GM21737 (cell line): ENCODE data around the gene HIPK2.

Experiments used
- ATAC-seq: cut with Tn5 transposase; IDR thresholded peaks from one replicate; pipeline ENCODE4 v1.9.1; 2021; ENCODE audit warnings: mild to moderate bottlenecking, moderate library complexity; ENCODE audit not compliant: unreplicated experiment

The HIPK2 gene

DNA sequence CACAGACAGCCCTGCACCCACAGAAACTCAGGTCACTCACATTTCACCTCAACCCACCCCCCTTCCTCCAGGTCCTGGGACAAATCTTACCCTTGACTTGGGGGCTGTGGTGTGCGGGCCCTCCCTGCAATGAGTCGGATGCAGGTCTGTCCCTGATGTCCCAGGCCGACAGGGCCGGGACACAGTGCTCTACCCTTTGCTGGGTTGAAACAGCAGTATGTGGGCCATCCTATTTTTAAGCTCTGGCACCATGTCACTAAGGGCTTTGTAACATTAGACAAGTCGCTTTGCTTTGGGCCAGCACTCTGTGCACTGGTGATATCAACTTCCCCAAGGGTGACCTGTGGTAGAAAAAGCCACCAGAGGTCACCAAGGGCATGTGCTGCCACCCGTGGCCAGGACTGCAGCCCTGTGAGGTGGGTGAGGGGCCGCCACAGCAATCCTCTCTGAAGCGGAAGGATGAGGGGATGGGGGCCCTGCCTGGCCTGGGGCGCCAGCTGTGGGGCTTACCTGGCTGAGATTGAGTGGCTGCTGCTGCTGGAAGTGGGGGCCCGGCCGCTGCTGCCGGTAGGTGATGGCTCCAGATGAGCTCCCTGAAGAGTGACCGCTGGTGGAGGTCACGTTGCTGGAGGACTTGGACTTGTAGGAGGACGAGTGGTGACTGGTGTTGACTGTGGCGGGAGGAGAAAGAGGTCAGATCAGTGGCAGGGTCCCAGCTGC is 203.0 kb downstream of the HIPK2 start:
- no peak for ATAC-seq

DNA sequence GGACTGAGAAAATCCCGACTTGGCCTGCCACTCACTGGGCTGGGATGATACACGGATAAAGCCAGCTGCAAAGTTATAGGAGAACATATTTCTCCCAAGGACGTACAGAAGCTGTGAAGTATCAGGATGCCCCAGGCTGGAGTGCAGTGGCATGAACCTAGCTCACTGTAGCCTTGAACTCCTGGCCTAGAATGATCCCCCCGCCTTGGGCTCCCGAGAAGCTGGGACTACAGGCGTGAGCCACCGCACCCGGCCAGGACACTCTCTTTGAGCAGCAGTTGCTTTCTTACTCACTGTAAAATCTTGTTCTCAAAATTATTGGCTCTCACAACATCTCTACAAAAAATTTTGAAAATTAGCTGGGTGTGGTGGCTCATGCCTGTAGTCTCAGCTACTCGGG is 203.9 kb downstream of the HIPK2 start:
- no peak for ATAC-seq

DNA sequence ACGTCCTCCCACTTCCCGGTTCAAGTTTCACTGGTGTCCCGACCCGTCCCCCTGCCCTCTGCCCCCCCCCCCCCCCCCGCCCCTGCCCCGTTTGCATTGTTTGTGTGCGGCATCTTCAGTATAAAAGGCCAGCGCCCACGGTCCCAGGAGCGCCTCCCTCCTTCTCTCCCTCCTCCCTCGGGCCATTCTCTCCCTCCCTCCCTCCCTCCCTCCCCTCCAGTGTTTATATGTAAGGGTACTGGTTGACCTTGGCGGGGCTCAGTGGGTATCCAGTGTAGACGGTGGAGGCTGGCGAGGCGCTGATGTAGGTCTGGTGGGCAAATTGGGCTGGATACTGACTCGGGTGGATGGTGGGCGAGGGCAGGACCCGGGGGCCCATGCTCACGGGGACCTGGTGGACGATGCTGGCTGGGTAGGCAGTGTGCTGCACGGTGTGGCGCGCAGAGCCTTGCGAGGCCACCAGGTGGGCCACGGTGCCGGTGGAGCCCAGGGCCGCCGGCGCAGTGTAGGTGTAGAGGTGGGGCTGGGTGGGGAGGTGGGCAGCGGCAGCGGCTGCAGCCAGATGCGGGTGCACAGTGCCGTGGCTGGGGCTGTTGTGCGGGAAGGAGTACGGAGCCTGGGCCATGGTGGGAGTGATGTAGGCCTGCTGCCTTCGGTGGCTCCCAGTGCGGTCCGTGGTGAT is 205.0 kb downstream of the HIPK2 start:
- no peak for ATAC-seq

DNA sequence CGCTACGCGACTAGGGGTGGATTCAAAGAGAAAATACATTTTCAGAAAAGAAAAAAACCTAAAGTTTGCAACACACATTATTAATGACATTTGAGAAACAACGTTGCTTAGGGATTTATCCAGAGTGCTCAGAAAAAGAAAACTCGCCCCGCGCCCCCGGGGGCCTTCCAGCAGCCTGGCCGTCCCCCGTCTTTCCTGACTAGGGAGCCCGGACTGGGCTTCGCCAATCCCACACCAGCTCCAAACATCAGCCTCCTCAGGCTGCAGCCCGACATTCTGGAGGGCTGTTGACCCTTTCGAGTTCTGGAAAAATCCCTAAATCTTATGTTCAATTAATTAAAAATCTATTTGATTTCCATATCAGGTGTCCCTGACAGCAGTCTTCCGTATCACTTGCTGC is 205.7 kb downstream of the HIPK2 start:
- no peak for ATAC-seq

DNA sequence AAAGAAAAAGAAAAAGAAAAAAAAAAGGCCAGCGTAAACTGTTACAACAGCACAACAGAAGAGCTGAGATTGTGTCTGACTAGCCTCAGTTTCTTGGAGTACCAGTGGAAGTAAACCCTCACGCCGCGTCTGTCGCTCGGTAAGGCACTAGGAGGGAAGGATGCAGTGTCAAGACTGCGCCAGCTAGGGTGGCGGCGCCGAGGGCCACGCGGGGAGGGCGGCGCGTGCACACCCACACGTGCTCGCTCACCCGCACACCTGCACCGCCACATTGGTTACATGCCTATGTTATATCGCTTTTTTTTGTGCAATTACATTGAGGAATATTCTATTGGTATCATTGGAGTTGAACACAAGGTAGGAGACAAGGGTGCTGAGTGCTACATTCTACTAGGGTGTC is 206.1 kb downstream of the HIPK2 start:
- no peak for ATAC-seq

DNA sequence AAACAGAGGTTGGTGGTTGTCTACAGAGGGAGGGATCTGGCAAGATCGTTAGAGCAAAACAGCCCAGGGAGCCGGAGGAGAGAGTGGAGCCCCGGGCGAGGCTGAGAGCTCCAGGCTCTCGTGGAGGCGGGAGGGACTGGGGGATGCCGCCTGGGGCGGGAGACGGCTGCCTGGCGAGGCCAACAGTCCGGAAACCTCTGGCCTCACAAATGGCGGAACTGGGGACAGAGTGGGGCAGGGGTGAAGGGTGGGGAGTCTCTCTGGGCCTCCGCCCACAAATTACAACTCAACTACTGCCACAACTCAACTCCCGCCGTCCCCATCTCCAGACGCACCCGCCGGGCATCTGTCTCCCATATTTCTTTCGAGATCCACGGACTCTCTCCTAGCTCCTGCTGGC is 206.6 kb downstream of the HIPK2 start:
- no peak for ATAC-seq

DNA sequence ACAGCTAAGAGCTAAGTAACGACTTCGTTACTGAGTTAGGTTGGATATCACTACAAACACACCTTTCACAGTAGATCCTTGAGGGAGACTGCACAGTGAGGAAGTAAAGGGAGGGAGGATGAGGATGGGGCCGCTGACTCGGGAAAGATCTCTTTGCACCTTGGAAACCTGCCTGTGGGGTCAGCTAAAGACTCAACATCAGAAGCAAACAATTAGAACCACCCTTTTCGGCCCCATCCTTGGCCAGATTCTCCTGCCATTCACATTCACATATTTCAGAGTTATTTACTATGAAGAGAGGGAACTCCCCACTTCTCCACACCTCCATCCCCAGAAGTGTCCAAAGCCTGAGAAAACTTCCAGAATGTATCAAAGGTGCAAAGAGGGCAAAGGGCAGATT is 207.2 kb downstream of the HIPK2 start:
- no peak for ATAC-seq

DNA sequence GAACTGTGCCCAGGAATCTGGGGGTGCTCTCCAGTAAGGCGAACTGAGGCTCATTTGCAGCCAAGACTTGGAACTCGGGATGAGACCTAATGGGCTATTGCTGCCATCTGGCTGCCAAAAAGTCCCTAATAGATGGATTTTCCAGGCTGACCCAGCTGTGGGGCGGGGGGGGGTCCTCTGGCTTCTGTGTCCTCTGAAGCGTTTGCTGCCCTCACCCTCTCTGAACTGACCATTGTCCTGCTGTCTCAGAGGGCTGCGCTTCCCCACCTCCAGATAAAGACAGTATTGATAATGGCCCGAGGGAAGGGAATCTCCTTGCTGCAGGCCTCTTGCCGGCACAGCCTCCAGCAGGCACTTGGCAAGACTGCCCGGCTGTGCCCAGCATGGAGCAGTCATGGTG is 207.7 kb downstream of the HIPK2 start:
- no peak for ATAC-seq

DNA sequence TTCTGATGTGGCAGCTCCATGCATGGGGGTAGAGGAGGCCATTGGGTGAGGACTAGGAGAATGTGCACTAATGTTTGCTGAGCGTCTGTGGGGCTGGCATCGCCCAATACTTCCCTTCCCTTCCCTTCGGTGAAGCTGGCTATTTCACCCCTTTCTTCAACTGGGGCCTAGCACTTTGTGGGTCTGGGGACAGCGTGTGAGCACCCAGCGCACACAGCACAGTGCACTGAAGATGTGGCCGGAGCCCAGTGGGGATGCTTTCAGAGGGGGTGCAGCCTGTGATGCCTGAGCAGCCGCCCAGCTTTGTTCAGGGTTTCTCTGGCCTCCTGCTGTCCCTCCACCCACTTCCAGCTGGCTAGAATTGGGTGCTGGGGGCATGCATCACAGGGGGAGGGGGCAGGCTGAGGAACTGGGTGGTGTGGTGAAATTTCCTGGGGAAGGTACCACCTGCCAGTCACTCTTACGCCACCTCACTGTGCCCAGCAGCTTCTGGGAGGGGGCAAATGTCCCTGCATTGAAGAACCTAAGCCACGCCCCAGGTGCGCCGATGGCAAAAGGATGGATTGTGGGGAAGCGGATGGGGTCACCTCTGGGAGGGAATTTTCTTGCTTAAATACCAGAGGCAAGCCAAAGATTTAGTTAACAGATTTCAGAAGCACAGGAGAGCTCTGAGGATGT is 208.8 kb downstream of the HIPK2 start:
- no peak for ATAC-seq

DNA sequence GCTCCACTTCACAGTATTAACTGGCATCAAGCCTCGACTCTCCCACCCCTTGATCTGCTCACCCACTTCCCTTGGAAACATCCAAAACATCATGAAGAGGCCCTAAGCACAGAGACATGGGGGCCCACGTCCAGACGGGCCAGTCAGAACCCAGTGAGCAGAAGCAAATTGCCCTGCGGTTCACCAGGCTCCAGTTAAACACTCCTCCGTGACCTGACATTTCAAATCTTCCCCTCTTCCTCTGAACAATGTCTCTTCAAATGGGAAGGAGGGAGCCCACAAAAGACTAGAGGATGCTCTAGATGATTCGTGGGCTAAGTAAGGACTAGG is 209.5 kb downstream of the HIPK2 start:
- ATAC-seq: no peak

DNA sequence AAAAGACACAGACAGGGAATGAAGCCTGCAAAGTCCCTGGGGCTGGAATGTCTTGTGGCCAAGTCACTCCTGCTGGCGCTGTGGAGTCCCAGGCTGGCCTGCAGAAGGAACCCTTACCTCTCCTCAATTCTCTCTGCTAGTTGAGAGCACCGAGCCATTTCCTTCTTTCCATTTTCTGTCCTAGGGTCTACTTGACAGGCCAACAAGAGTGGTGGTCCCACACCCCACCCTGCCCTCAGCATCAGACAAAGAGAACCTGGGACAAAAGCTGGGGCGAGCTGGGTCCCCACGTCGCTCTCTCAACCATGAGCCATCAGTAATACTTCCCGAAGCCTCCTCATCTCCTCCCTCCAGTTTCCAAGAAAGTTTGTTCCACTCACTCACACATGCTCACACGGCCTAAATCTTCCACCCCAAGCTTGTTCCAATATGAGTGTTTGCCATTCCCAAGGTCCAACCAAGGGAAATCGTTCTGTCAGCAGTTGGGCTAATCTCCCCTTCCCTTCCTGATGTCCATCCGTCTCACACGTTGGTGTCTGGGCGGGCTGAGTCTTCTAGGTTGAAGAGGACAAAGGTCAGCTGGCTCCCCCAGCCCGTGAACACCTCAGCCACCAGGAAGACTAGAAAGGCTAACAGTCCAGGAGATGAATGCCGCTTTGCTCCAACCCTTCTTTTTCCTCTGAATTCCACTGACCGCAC is 210.0 kb downstream of the HIPK2 start:
- no peak for ATAC-seq

DNA sequence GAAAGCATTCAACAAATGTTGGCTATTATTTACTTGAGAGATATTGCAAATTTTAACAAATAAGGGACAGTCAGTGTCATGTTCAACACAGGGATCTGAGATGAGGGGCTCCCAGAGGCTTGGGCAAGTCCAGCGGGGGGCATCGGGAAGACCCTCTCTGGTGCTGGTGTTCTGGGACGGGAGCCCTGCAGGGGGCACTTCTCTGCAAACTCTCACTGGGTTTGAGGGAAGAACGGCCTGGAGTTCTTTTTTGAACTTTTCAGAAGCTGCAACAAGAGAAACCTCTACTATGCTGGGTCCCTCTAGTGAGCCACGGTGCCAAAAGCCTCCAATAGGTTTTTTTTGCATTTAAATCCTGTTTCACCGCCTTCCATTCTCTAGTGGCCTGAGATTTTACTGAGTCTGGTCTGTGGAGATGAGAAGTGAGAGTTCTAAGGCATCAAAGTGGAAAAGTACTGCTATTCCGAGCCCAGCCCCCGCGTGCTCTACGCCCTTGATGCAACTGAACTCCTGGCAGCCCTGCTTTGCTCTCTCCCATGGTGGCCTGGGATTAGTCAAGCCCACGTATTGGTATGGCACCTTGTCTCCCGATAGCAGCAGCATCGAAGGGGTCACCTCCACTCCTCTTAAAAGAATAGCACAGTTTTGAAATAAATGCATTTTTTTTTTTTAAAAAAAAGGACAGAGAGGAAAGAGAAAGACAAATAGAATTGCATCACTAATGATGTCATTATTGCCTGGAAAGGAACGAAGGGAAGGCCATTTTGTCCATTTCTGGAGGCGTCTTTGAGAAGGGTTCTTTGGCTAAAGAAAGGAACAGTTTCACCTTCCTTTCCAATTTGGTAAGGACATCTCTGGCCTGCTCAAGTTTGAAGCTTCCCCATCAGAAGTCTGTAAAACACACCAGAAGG is 210.8 kb downstream of the HIPK2 start:
- no peak for ATAC-seq

DNA sequence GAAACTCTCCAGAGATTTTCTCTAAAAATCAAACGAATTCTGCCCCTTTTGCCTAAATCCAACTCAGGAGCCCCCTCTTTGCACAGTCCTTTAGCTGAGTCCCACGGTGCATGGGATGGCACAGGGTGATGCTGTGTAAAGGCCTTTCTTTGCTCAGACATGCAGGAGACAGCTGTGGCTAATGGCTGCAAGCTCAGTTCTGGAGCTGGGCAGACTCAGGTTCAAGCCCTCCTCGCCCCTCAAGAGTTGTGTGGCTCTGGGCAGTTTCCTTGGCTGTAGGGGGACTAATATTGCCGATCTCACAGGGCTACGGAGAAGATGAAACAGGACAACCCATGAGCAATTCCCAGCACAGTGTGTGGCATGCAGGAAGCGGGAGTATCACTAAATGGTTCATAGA is 211.7 kb downstream of the HIPK2 start:
- no peak for ATAC-seq

DNA sequence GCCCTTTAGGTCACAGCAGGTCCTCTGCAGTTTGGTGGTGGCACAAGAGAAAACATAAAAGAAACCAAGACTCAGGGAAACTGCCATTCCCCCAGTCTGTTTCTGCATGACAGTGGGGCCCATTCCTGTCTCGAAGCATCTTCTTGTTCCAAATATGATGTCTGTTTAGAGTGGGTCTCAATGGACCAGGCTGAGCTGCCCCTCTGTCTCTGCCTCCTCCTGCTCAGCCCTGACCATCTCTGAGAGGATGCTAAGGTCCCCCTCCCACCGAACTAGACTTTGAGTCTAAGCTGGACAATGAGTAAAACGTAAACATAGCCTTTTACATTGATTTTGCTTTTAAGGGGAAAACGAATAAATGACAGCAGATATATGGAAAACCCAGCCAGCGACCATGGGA is 213.9 kb downstream of the HIPK2 start:
- no peak for ATAC-seq

DNA sequence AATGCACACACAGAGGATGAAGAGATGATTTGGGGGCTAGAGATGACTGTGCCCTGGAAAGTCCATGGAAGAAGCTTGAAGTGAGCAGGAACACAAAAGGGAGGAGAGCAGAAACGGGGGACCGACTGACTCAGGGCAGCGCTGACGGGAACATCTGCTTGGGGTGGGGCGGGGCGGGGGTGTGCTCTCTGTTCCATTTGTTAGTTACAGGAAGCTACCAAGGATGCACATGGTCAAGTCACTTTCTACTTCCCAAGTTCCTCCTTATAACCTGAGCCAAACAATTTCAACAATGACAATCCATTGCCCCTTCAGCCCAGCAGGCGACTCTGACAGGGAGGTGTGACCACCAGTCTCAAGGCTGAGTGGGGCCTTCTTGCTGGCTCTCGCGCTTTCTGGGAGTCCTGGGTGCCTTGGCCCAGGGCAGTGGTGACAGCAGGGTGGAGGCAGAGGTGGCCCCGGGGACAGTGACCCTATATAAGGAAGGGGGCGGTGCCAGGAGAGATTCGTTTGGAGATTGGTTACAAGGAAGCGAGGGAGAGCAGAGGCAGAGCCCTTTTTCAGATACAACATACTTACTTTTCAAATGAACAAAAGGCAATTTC is 214.7 kb downstream of the HIPK2 start:
- ATAC-seq: no peak

DNA sequence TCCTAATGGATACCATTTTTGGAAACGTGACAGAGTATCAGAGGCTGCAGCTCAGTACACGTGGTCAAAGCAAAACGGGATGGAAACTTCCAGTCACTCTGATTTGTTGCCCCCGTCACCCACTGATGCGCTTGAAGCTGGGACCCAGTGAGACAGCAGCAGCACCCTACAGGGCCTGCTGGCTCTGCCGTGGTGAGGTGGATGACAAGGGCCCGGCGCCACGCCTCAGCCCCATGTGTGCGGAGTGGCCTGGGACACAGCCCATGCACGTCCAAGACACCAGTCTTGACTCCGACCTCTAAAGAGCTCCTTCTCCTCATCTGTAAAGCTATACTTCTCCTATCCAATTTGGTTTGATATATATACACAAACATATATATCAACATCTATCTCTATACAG is 215.3 kb downstream of the HIPK2 start:
- no peak for ATAC-seq

DNA sequence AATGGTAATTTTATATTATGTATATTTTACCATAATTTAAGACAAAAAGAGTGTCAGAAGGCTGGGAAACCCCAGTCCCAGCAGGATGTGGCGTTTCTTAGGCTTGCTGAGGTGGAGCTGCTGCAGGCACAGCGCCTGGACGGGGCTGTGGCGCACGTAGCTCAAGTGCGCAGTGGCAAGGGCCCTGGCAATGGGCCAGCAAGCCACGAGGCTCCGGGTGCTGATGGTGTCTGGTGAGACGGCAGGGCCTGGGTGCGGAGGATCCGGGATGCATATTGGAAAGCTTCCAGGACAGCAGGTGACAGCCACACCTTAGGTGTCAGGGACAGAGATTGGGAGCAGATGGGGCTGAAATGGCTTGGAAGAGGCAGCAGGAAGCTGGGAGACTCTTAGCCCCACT is 217.1 kb downstream of the HIPK2 start:
- ATAC-seq: no peak

DNA sequence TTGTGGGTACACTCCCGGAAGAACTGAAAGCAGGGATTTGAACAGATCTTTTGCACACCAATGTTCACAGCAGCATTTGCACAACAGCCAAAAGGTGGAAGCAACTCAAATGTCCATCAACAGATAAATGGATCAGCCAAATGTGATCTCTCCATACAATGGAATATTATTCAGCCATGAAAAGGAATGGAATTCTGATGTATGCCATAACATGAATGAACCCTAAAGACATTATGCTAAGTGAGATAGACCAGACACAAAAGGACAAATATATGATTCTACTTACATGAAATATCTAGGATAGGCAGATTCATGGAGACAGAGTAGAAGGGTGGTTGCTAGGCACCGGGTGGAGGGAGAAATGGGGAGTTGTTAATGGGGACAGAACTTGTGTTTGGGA is 217.6 kb downstream of the HIPK2 start:
- no peak for ATAC-seq

DNA sequence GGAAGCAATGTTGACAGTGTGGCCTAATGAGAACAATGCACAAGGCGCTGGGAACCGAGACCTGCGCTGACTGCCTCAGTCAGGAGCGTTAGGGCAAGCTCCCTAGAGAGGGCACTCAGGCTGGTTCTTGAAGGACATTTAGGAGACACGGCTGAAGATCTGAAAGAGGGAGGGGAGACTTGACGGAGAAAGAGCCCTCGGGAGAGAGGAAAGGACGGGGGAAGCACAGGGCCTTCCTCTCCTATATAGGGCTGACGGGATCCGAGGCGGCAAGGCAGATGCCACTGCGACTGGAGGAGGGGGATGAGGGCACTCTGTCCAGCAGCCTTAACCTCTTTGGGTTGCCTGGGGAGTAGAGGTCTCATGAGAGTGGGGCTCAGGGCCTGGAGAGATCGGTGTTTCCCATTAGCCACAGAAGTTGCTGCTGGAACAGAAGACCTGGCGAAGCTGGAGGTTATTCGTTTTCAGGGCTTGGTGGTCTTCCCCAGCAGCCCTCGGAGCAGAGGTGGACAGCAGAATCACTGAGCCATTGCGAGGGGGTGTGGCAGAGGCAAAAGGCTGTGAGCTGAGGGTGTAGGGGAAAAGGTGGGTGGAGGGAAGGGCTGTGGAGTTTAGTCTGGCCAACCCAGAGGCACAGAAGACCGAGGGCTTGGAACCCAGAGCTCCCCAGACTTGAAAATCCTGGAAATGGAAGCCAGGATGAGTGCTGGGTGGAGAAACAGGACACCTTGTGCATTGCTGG is 218.3 kb downstream of the HIPK2 start:
- ATAC-seq: no peak
